ENCODE data around the gene AIMP1. TPM values are rescaled to one million over a fixed set of nuclear protein-coding genes. Genes with fewer than 3 reads are reported as not detected.

AIMP1 gene
- total RNA-seq, result 27.6 and 36.6 TPM in 2 replicates

GRCh38 chr4:106315968-106316772 lies at the start of gene AIMP1, which contains the start of gene TBCK:
Gene AIMP1 (plus strand): TSS chr4:106316550. CDS start chr4:106325010, 8,460 bp downstream.
Gene TBCK (minus strand): TSS chr4:106316209. CDS start chr4:106308960, 7,249 bp downstream.

GRCh38 chr4:106368678-106369077 lies 52.3 kb downstream of the AIMP1 start, which contains the start of gene GIMD1:
Gene GIMD1 (minus strand): TSS chr4:106368778. CDS start chr4:106367435, 1,343 bp downstream.

Other genes starting within 250 kb of the AIMP1 start
- gene TBCK, start 341 bp upstream of the AIMP1 start, total RNA-seq, result 44.5 and 54.0 TPM in 2 replicates
- gene GIMD1, start 52.2 kb downstream of the AIMP1 start, total RNA-seq, result not detected in 2 replicates